Occipital lobe (tissue), 2 donors: ENCODE results near the gene GATC. TPM values are rescaled to one million over a fixed set of nuclear protein-coding genes. Genes with fewer than 3 reads are reported as not detected.

Experiments
- DNase-seq: peaks from one replicate; lab custom pipeline; 2025; lab: John Stamatoyannopoulos, UW
- total RNA-seq: library from RNA; depleted of rRNA; stranded (reverse); fragments of >200 nt; gene quantifications from one replicate; pipeline ENCODE4 v1.2.3, GENCODE V29; 2014

GATC gene
- total RNA-seq, result 27.6 TPM

GRCh38 chr12:120445911-120446843 lies at the start of gene GATC, which contains the start of gene TRIAP1:
Gene GATC (plus strand): TSS chr12:120446444. CDS start chr12:120446481, 37 bp downstream.
Gene TRIAP1 (minus strand): TSS chr12:120446384. CDS start chr12:120446372, 12 bp downstream.
- peak; percentile 79 for DNase-seq

- no peak for DNase-seq
Observed at GRCh38 chr12:120397824-120398540, 48.3 kb upstream of the GATC start.

- DNase-seq, result no peak
Observed at GRCh38 chr12:120399531-120399930, 46.7 kb upstream of the GATC start.

- no peak for DNase-seq
Observed at GRCh38 chr12:120402217-120402616, 44.0 kb upstream of the GATC start.

- no peak for DNase-seq
Observed at GRCh38 chr12:120403869-120404268, 42.4 kb upstream of the GATC start.

- no peak for DNase-seq
Observed at GRCh38 chr12:120404271-120404670, 42.0 kb upstream of the GATC start.

GRCh38 chr12:120406069-120406468 lies 40.2 kb upstream of the GATC start:
- DNase-seq, result no peak

- no peak for DNase-seq
Observed at GRCh38 chr12:120406553-120406952, 39.7 kb upstream of the GATC start.

GRCh38 chr12:120408771-120409170 lies 37.5 kb upstream of the GATC start:
- DNase-seq, result no peak

GRCh38 chr12:120412421-120412820 lies 33.8 kb upstream of the GATC start:
- DNase-seq, result no peak

- DNase-seq, result no peak
Observed at GRCh38 chr12:120413901-120414695, 32.1 kb upstream of the GATC start.

GRCh38 chr12:120416490-120417216 lies 29.6 kb upstream of the GATC start:
- DNase-seq, result no peak

GRCh38 chr12:120417917-120418580 lies 28.2 kb upstream of the GATC start:
- no peak for DNase-seq

- no peak for DNase-seq
Observed at GRCh38 chr12:120421701-120422100, 24.5 kb upstream of the GATC start.

GRCh38 chr12:120422892-120423456 lies 23.3 kb upstream of the GATC start:
- no peak for DNase-seq

GRCh38 chr12:120425797-120426196 lies 20.4 kb upstream of the GATC start:
- no peak for DNase-seq

GRCh38 chr12:120428597-120429229 lies 17.5 kb upstream of the GATC start:
- no peak for DNase-seq

- no peak for DNase-seq
Observed at GRCh38 chr12:120429368-120429767, 16.9 kb upstream of the GATC start.

- DNase-seq, result no peak
Observed at GRCh38 chr12:120432772-120433525, 13.3 kb upstream of the GATC start.
